ENCODE results near the gene KLHL29.

The KLHL29 gene

DNA sequence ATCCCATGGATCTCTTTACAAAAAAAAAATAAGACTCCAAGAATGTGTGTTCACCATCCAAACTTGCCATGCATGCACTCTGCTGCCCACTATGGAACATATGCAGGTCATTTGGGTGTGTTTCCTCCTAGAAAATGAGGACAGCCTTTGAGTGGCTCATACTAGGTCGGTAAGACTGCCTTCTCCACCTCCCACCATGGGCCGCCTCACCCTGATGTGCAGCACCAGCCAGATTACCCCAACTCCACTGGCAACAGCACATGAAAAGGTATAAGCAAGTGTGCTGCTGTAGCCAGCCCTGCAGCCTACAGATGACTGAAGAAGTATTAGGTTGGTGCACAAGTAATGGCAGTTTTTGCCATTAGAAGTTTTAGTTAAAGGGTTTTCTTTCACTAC lies 327.8 kb downstream of the KLHL29 start:
- no peak for DNase-seq (ENCODE audit: low read depth, low spot score)

DNA sequence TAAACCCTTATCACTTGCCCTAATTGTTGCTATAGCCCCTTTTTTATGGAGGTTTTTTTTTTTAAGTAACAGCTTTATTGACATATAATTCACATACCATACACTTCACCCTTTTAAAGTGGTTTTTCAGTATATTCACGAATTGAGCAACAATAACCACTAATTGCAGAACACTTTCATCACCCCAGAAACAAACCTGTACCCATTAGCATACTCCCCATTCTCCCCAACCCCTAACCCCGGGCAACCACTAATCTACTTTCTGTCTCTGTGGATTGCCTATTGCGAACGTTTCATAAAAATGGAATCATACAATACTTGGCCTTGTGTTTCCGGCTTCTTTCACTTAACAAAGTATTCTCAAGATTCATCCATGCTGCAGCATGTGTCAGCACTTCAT lies 328.4 kb downstream of the KLHL29 start:
- no peak for DNase-seq (ENCODE audit: low read depth, low spot score)

DNA sequence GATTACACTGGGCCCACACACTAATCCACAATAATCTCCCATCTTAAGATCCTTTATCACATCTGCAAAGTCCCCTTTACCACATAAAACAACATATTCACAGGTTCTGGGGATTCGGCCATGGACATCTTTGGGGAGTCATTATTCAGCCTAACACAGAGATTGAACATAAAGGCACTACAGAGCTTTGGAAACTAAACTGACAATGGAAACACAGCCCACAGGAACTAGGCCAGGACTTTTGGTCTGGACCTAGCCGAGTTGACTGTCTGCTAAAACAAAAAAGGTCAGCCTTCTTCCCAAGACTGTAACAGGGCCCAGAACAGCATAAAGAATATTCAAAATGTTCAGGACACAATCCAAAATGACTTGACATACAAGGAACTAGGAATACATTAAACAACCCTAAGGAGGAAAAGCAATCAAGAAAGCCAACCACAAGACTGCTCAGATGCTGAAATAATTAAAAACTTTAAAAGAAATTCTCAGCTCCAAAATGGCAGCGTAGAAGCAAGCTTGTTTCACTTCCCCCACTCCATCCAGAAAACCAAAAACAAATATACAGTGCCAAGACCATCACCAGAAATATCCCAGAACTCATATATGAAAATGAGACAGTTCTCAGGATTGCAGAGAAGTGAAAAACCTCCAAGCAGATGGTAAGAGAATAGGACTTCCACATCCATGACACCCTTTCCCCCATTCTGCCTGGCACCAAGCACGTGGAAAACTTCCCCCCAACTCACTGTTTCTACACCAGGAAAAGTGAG lies 334.1 kb downstream of the KLHL29 start:
- no peak for DNase-seq (ENCODE audit: low read depth, low spot score)

DNA sequence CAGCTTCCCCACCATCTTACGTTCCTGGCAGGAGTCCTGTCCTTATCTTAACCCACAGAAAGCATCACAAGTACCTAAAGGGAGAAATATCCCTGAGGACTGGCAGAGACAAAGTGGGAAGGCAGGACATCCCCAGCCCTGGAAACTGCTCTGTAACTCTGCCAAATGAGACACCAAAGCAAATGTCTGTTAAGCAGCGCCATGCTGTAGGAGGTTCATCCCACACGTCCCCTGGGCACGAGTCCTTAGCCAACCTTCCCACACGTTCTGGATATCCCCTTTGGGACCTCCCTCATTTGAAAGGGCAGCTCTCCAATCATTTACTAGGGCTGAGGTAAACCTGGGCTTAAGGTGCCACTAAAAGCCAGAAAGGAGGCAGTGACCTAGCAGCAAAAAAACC lies 334.7 kb downstream of the KLHL29 start:
- DNase-seq (ENCODE audit: low read depth, low spot score) = no peak

- DNase-seq (ENCODE audit: low read depth, low spot score) = no peak
These were observed 335.9 kb downstream of the KLHL29 start for GRCh38 chr2:23720705-23721453.

- DNase-seq (ENCODE audit: low read depth, low spot score) = no peak
These were observed 336.5 kb downstream of the KLHL29 start for GRCh38 chr2:23721454-23721826.

GRCh38 chr2:23722255-23722654 lies 337.3 kb downstream of the KLHL29 start:
- DNase-seq (ENCODE audit: low read depth, low spot score) = no peak

GRCh38 chr2:23723029-23723428 lies 338.1 kb downstream of the KLHL29 start:
- DNase-seq (ENCODE audit: low read depth, low spot score) = peak; percentile 16

DNA sequence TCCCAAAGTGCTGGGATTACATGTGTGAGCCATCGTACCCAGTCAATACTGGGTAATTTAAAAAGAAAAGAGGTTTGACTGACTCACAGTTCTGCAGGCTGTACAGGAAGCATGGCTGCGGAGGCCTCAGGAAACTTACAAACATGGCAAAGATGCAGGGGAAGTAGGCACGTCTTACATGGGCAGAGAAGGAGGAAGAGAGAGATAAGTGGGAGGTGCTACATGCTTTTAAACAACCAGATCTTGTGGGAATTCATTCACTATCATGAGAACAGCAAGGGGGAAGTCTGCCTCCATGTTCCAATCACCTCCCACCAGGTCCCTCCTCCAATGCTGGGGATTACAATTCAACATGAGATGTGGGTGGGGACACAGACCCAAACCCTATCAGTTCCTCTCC lies 349.4 kb downstream of the KLHL29 start:
- DNase-seq (ENCODE audit: low read depth, low spot score) = no peak

DNA sequence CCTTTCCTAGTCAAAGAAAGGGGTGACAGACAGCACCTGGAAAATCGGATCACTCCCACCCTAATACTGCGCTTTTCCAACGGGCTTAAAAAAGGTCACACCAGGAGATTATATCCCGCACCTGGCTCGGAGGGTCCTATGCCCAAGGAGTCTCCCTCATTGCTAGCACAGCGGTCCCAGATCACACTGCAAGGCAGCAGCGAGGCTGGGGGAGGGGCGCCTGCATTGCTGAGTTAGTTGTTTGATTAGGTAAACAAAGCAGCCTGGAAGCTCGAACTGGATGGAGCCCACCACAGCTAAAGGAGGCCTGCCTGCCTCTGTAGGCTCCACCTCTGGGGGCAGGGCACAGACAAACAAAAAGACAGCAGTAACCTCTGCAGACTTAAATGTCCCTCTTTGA lies 351.8 kb downstream of the KLHL29 start:
- DNase-seq (ENCODE audit: low read depth, low spot score) = peak; percentile 14

- DNase-seq (ENCODE audit: low read depth, low spot score) = no peak
These were observed 360.2 kb downstream of the KLHL29 start for GRCh38 chr2:23745068-23745725.

DNA sequence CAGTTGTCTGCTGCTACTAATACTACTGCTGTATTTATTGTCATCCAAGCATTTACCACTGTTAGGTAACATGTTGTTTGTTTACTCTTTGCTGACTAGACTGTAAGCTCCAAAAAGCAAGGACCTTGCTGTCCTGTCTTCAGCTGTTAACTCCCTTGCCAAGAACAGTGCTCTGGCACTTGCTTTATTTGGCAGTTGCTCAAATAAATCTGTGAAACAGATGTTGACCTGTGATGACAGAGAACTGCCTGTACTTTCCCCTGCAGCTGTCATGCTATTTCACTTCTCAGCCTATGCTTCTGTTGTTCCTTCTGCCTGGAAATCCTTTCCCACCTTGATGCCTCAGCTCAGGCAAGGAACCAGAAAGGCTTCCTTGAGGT lies 360.7 kb downstream of the KLHL29 start:
- DNase-seq (ENCODE audit: low read depth, low spot score) = no peak

DNA sequence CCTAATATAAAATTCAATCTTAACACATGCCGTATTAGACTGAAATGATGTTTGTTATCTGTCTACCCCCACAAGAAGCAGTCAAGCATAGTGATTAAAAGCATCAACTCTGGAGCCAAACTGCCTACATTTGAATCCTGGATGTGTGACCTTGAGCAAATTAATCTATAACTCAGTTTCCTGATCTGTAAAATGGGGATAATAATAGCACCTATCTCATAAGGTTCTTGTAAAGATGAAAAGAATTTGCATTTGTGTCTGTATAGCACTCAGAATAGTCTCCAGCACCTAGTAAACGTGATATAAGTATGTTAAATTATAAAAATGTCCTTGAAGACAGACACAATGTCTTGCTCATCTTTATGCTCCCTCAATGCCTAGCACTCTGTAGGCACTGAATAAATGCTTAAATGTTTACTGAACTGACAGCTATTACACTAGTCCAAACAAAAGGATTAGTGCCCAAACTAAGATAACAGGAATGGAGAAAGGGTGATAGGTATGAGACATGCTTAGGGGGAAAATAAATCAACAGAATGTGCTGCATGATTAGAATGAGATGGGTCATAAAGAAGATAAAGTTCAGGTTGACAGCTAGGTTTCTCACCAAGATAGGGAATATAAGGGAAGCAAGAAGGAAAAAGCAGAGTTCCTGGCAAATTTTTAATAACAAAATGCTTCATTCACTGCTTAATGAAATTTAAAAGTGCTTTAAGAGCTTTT lies 361.3 kb downstream of the KLHL29 start:
- DNase-seq (ENCODE audit: low read depth, low spot score) = no peak

- no peak for DNase-seq (ENCODE audit: low read depth, low spot score)
These were observed 366.8 kb downstream of the KLHL29 start for GRCh38 chr2:23751747-23752265.

DNA sequence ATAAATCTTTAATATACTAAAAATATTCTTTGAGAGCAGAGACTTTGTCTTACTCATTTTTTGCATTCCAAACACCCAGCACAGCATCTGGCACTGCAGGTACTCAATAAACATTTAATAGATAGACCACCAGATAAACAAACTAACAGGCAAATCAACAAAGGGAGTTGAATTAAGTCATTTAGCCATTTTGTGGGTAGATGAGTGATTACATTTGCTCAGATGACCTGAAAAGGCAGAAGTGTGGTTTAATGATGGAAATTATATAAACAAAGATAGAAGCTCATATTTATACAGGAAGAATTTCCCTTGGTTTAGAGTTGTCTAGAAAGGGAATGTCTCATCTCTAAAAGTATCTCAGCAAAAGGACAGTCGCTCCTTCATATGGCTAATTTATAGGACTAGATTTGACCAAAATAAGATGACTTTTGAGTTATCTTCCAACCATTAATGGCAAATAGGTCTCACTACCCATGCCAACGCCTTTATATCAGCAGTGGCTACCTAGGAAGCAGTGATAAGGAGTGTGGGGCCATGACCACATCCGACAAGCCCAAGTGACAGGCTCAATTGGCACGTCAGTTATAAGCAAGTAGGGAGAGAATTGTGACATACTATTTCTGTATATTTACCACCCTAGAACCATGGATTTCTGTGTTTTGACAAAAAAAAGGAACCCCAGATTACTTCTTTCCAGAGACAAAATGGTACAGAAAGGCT lies 368.5 kb downstream of the KLHL29 start:
- DNase-seq (ENCODE audit: low read depth, low spot score) = no peak

GRCh38 chr2:23754970-23755369 lies 370.0 kb downstream of the KLHL29 start:
- DNase-seq (ENCODE audit: low read depth, low spot score) = no peak

GRCh38 chr2:23756593-23757292 lies 371.8 kb downstream of the KLHL29 start:
- no peak for DNase-seq (ENCODE audit: low read depth, low spot score)

DNA sequence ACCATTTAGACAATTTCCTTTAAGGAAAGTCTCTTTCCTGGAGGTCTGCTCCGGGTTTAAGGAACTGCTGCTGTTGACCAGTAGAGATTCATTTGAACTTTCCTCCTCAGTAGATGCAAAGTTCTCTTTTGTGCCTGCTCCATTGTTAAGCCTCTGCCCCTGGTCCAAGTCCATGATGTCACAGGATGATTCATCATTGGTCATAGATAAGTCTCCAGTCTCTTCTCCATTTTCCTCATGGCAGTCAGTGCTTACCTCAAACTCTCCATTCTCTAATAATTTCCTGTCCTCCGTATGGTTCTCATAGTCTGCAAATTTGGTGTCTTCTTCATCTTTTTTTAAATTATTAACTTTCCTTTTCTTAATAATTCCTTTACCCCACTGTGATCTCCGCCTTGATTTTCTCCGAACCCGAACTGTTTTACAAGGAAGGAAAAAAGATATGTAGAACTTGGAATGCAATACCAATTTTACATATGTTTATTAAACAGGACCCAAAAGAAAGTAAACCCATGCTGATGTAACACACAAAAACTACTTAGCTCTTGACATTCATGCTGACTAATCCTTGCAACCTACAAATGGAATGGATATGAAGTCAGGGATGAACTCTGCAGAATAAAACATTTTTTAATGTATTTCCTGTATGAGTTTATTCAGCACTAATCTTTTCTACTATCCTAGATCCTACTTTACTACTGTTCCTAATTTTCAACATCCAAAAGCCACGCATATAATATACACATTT lies 372.9 kb downstream of the KLHL29 start:
- DNase-seq (ENCODE audit: low read depth, low spot score) = no peak
